Kidney (tissue), 14 donors: ENCODE measurements around the gene ARHGAP18. TPM values are rescaled to one million over a fixed set of nuclear protein-coding genes. Genes with fewer than 3 reads are reported as not detected.
A peak's percentile ranks its signal among the peaks of the same experiment; 100 is the strongest.

Experiments
- DNase-seq, 5 donors: peaks; one replicate each; pipeline ENCODE4 v3.0.0-alpha.2; 2013 to 2020
- FAIRE-seq: peaks from 2 replicates; lab custom pipeline; 2012; peaks lifted over from hg19 to GRCh38; lab: Jason Lieb, UNC
- H3K27ac ChIP-seq, 2 donors: one replicate each; pipeline ENCODE4 v1.7.0; 2013; ENCODE audit warnings: low read depth in 2 of 2, low read length in 2 of 2, inconsistent platforms in 1 of 2
- H3K27me3 ChIP-seq: one replicate; pipeline ENCODE4 v1.7.1; 2013; ENCODE audit warnings: low read length, inconsistent platforms; ENCODE audit not compliant: control insufficient read depth, insufficient read depth
- H3K36me3 ChIP-seq, 3 donors: one replicate each; pipeline versions ENCODE4 v1.7.0 to v1.7.1; 2013; ENCODE audit warnings: low read length in 3 of 3, control low read depth in 1 of 3, inconsistent platforms in 1 of 3; ENCODE audit not compliant: insufficient read depth in 3 of 3, control insufficient read depth in 2 of 3
- H3K4me1 ChIP-seq, 3 donors: one replicate each; pipeline versions ENCODE4 v1.7.0 to v1.7.1; 2013; ENCODE audit warnings: low read length in 3 of 3, inconsistent platforms in 1 of 3, low read depth in 1 of 3; ENCODE audit not compliant: control insufficient read depth in 2 of 3, insufficient read depth in 2 of 3
- H3K4me3 ChIP-seq, 3 donors: one replicate each; pipeline versions ENCODE4 v1.7.0 to v1.8.1; 2013; ENCODE audit warnings: low read length in 3 of 3, control low read depth in 1 of 3, inconsistent platforms in 1 of 3
- H3K9ac ChIP-seq, 3 donors: one replicate each; pipeline versions ENCODE4 v1.7.0 to v1.7.1; 2013; ENCODE audit warnings: low read length in 3 of 3, control low read depth in 1 of 3, inconsistent platforms in 1 of 3
- H3K9me3 ChIP-seq, 3 donors: one replicate each; pipeline versions ENCODE4 v1.7.0 to v1.7.1; 2013; ENCODE audit warnings: low read length in 3 of 3, control low read depth in 1 of 3, inconsistent platforms in 1 of 3; ENCODE audit not compliant: control insufficient read depth in 2 of 3, insufficient read depth in 1 of 3
- intact Hi-C: fragments of 100-400 bp; cut with DNase I; formaldehyde crosslinking; loops from one replicate; pipeline ENCODE4 v1.11.1; 2022
- polyA plus RNA-seq: library from polyadenylated mRNA; stranded (reverse); fragments of 350-450 nt; fragmentation: Illumina TruSeq; extraction: RNeasy Lipid Tissue Mini Kit (QIAGEN cat#74804); gene quantifications from one replicate; pipeline ENCODE4 v1.2.3, GENCODE V29; 2014; ENCODE audit warnings: low read depth, low replicate concordance; ENCODE audit not compliant: insufficient read depth
- total RNA-seq: library from RNA; stranded (reverse); fragmentation: NEBNext Ultra II Directional; extraction: Animal tissue kit (Norgen Biotek cat#: 25700); gene quantifications from one replicate; pipeline ENCODE4 v1.2.1, GENCODE V29; 2021
- TF ChIP-seq, protein P1 (sequence below): IDR thresholded peaks from 3 replicates; pipeline ENCODE4 v1.5.1; 2012; ENCODE audit warnings: mild to moderate bottlenecking, moderate library complexity, borderline replicate concordance; ENCODE audit not compliant: insufficient read depth; ENCODE audit errors: extremely low read depth
- donor health status: control.
- donor health status: control.
- donor health status: control.
- donor health status: control.
- donor health status: control.
- donor health status: DM: yes; HTN: yes; CAD: no.
- donor health status: Normal renal cell carcinoma (clear cell type).

ARHGAP18 gene
- total and polyA plus RNA-seq, 2 donors from 2014 or later = 26.5 to 39.8 TPM

DNA sequence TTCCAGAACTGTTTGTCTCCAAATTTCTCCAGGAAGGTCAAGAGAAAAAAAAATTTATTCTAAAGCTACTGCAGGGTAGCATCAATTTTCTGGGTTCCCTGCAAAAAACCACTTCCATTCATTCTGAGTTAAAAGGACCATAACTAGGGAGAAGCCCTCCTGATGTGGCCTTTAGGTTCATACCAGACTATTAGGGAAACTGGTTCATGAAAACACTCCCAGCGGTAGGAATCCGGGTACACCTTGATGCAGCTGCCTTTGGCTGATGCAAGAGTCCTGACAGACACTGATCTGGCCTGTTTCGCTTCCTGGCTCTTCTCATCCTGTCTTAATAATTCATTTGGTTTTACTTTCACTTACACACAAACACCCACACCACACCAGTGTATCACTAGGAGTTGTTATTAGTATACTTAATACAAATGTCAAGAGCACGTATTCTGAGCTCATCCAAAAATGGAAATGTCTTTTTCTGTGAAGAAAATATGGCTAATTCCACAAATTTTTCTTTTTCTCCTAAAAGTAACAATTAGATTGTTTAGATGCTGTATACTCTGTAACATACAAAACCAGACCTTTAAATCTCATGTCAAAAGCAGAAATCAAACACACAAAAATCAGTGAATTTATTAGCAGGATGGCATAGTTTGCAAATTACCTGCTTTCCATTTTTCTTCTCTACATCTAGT lies 38.4 kb upstream of the ARHGAP18 start:
- peak in 1 of 5 donors; percentile 26 for DNase-seq
- H3K27ac ChIP-seq = no peak overlapping the region
- no peak overlapping the region for H3K4me3 ChIP-seq
- no peaks in the 10 kb centered on the region for H3K27me3 ChIP-seq
- no peak overlapping the region for H3K9ac ChIP-seq
- no peaks in the 10 kb centered on the region for H3K36me3 ChIP-seq
- intact Hi-C loops = loop anchor here (10.0 kb wide), 1 partner anchor 254 kb away; no protein-coding TSS in a partner anchor
- no peak for FAIRE-seq
- TF ChIP-seq, protein P1, sequence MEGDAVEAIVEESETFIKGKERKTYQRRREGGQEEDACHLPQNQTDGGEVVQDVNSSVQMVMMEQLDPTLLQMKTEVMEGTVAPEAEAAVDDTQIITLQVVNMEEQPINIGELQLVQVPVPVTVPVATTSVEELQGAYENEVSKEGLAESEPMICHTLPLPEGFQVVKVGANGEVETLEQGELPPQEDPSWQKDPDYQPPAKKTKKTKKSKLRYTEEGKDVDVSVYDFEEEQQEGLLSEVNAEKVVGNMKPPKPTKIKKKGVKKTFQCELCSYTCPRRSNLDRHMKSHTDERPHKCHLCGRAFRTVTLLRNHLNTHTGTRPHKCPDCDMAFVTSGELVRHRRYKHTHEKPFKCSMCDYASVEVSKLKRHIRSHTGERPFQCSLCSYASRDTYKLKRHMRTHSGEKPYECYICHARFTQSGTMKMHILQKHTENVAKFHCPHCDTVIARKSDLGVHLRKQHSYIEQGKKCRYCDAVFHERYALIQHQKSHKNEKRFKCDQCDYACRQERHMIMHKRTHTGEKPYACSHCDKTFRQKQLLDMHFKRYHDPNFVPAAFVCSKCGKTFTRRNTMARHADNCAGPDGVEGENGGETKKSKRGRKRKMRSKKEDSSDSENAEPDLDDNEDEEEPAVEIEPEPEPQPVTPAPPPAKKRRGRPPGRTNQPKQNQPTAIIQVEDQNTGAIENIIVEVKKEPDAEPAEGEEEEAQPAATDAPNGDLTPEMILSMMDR = no peak
- no peaks in the 10 kb centered on the region for H3K9me3 ChIP-seq
- peaks cover 0 to 6% (median 0%) of the 10 kb centered on the region in 3 donors for H3K4me1 ChIP-seq

DNA sequence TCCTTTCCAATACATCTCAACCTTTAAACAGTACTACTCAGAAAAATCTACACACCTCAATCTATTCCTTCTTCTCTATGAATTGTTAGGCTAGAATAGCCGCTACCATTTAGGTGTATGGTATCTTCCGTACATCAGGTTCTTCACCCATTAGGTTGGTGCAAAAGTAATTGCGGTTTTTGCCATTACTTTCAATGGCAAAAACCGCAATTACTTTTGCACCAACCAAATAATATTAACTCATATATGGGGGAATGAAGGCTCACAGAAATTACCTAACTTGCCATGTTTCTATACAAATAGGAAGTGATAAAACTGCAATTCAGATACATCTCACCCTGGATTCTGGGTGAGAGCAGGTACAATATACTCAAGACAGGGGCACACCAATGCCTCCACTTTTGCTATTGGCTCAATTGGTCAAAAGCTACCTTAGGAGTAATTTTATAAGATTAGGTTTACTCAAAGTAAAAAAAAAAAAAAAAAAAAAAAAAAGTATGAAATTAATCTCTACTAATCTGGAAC lies 37.7 kb upstream of the ARHGAP18 start:
- peaks cover 0 to 6% (median 0%) of the 10 kb centered on the region in 3 donors for H3K4me1 ChIP-seq
- H3K9ac ChIP-seq = no peak overlapping the region
- no peak for FAIRE-seq
- no peak overlapping the region for H3K4me3 ChIP-seq
- no peak overlapping the region for H3K27ac ChIP-seq
- TF ChIP-seq, protein P1 = no peak
- DNase-seq = no peak
- H3K36me3 ChIP-seq = no peaks in the 10 kb centered on the region
- no peaks in the 10 kb centered on the region for H3K27me3 ChIP-seq
- H3K9me3 ChIP-seq = no peaks in the 10 kb centered on the region
- intact Hi-C loops = loop anchor here (10.0 kb wide), 1 partner anchor 253 kb away; no protein-coding TSS in a partner anchor

DNA sequence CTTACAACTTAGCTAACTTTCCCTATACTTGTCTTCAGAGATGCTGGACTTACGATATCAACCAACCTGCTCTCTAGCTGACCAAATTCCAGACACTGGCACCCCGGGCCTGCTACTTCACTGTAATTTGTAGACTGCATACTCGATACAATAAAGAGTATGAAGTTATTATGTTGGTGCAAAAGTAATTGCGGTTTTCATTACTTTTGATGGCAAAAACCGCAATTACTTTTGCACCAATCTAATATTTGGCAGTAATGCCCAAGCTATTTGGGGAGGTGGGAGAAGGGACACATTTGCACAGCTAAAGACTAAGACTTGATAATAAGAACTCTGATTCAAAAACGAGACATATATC lies 34.9 kb upstream of the ARHGAP18 start:
- no peak for FAIRE-seq
- Histone ChIP-seq H3K4me3 (no peak overlapping the region), H3K27ac (no peak overlapping the region), H3K36me3 (no peaks in the 10 kb centered on the region), H3K27me3 (no peaks in the 10 kb centered on the region), H3K4me1 (peaks cover 0 to 6% (median 0%) of the 10 kb centered on the region in 3 donors), H3K9me3 (no peaks in the 10 kb centered on the region), H3K9ac (no peak overlapping the region)
- TF ChIP-seq, protein P1 = no peak
- DNase-seq = no peak
- intact Hi-C loops = loop anchor here (10.0 kb wide), 1 partner anchor 250 kb away; no protein-coding TSS in a partner anchor
